Middle frontal gyrus (tissue), 1 donor: ENCODE data around the gene IFT172.

Source experiments
- DNase-seq: peaks from one replicate; pipeline ENCODE4 v3.0.0-alpha.2; 2015; ENCODE audit warnings: low spot score; ENCODE audit errors: extremely low spot score

The IFT172 gene

GRCh38 chr2:27422958-27423357 lies 66.6 kb downstream of the IFT172 start:
- DNase-seq: no peak

- DNase-seq: no peak
These were observed 67.8 kb downstream of the IFT172 start for GRCh38 chr2:27421660-27422250.

GRCh38 chr2:27420996-27421395 lies 68.5 kb downstream of the IFT172 start:
- no peak for DNase-seq

GRCh38 chr2:27416151-27416550 lies 73.4 kb downstream of the IFT172 start:
- no peak for DNase-seq

GRCh38 chr2:27412419-27413152 lies 77.0 kb downstream of the IFT172 start:
- DNase-seq: no peak

GRCh38 chr2:27409321-27410073 lies 80.0 kb downstream of the IFT172 start, which contains the start of gene PPM1G:
PPM1G (minus strand) TSS chr2:27409591; CDS start chr2:27409422, 169 bp downstream.
- peak; percentile 89 for DNase-seq

GRCh38 chr2:27408601-27409320 lies 80.8 kb downstream of the IFT172 start:
- no peak for DNase-seq

- no peak for DNase-seq
These were observed 81.6 kb downstream of the IFT172 start for GRCh38 chr2:27407798-27408491.

- DNase-seq: no peak
These were observed 89.0 kb downstream of the IFT172 start for GRCh38 chr2:27400348-27401135.

GRCh38 chr2:27398962-27399361 lies 90.6 kb downstream of the IFT172 start:
- no peak for DNase-seq
